NCI-H2107 treated with DMSO at 0.1 percent for 48 hours (cell line): ENCODE results near the gene LINGO3.

Experiments used
- DNase-seq: peaks from one replicate; lab custom pipeline; 2025; ENCODE audit not compliant: unreplicated experiment; lab: John Stamatoyannopoulos, UW

The LINGO3 gene

GRCh38 chr19:2339644-2340310, 31.8 kb upstream of the LINGO3 start:
- no peak for DNase-seq

DNA sequence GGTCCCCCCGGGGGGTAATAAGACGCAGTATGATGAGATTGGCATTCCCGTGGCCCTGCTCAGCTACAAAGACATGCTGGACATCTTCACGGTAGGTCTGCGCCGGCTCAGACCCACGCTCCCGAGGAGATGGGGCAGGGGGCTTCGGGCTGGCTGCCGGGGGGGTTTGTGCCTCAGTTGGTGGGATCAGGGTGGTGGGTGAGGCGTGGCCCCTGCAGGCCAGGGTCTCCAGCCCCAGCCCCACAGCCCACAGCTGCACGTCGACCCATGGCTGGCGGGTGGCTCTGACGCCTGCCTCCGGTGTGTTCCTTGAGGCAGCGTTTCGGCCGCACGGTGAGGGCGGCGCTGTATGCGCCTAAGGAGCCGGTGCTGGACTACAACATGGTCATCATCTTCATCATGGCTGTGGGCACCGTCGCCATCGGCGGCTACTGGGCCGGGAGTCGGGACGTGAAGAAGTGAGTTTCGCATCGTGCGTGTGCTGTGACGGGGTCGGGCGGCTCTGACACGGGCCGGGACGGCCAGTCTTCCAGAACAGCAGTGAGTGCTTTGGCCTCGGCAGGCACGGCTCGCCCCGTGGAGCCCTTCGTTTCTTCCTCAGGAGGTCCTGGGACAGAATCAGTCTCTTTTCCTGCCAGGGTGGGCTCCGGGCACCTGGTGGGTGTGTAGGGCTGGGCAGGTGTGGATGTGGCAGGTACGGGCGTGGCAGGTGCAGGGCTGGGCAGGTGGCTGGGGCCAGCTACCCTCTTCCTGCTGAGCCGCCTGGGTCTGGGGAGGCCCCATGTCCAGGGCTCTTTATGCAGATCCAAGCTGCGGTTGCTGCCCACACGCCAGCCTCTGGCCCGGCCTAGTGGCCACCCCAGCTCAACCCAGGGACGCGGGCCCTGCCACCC, 31.0 kb upstream of the LINGO3 start:
- DNase-seq = no peak

DNA sequence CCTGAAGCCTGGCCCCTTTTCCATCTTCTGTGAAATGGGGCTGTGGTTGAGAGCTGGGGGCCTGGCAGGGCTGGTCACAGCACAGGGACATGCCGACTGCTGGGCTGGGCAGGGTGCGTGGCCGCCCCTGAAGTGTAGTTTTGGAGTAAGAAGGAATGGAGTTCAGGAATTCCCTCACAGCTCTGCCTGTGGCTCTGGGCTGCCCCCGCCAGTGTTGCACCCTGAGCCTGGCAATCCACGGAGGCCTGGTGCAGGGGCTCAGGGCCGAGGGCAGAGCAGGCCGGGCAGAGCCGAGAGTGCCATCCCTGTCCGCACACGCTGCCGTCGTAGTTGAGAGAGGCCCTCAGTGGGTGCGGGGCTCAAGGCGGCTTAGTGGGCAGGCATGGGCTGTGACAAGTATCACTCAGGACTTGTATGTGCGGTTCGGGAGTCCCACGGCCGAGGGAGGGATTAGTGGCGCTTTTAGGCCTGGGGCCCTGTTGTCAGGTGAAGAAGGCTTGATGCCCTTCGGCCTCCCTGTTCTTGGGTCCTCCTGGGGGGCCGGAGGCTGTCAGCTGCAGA, 30.2 kb upstream of the LINGO3 start:
- DNase-seq = no peak

GRCh38 chr19:2337329-2337707, 29.4 kb upstream of the LINGO3 start:
- no peak for DNase-seq

DNA sequence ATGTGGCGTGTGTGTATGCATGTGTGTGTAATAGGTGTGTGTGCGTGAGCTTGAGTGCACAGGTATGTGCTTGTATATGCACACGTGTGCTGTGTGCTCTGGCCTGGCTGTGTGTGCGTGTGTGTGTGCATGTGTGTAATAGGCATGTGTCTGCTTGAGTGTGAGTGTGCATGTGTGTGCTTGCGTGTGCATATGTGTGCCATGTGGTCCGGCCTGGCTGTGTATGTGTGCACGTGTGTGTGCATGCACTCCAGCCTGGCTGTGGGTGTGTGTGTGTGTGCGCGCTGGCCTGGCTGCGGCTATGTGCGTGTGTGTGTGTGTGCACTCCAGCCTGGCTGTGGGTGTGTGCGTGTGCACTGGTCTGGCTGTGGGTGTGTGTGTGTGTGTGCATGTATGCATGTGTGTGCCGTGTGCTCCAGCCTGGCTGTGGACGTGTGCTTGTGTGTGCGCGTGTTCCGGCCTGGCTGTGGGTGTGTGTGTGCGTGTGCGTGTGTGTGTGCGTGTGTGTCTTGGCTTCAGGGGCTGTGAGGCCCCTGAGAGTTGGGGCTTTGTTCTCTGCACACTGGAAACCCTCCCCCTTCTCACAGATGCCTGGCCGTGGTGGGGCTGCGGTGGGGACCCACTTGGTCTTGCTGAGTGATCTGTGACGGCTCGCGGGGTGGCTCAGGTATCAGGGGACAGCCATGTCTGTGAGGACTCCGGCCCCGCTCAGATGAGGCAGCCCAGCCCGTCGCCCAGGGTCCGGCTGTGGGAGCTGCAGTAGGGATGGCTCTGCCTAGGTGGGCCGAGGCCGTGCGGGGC, 28.8 kb upstream of the LINGO3 start:
- DNase-seq = no peak

- no peak for DNase-seq
Measured at GRCh38 chr19:2335848-2336247, 27.9 kb upstream of the LINGO3 start.

DNA sequence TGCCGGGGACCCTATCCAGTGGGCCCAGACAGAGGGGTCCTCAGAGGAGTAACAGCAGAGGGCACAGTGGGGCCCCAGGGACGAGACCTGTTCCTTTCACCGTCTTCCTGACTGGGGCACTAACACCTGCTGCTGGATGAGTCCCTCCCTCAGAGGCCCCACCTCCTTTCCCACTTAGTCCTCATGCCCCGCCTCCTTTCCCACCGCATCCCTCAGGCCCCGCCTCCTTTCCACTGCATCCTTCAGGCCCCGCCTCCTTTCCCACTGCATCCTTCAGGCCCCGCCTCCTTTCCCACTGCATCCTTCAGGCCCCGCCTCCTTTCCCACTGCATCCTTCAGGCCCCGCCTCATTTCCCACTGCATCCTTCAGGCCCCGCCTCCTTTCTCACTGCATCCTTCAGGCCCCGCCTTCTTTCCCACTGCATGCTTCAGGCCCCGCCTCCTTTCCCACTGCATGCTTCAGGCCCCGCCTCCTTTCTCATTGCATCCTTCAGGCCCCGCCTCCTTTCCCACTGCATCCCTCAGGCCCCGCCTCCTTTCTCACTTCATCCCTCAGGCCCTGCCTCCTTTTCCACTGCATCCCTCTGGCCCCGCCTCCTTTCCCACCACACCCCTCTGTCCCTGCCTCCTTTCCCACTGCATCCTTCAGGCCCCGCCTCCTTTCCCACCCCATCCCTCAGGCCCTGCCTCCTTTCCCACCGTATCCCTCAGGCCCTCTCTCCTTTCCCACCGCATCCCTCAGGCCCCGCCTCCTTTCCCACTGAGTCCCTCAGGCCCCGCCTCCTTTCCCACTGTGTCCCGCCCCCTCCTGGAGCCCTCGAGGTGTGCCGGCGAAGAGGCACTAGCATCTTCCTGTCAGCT, 27.3 kb upstream of the LINGO3 start:
- DNase-seq = no peak

- no peak for DNase-seq
Measured at GRCh38 chr19:2334426-2334825, 26.5 kb upstream of the LINGO3 start.

DNA sequence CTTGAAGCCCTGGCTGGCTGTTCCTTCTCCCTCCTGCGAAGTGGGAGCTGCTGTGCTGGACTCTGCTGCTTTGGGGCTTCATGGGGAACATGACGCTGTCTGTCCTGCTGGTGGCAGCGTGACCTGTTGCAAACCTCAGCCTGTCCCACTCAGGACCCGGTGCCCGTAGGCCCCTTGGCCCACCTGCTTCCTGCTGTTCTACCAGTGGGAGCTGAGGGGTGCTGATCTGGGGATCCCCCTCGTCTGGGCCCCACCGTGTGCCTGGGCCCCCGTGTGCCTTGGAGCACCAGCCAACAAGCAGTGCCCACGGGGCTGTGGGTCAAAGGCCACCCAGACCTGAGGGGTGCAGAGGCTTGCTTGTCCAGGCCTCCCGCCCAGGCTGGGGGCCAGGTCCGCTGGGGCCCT, 25.9 kb upstream of the LINGO3 start:
- DNase-seq = no peak

- peak; percentile 74 for DNase-seq
Measured at GRCh38 chr19:2333027-2333806, 25.3 kb upstream of the LINGO3 start.

DNA sequence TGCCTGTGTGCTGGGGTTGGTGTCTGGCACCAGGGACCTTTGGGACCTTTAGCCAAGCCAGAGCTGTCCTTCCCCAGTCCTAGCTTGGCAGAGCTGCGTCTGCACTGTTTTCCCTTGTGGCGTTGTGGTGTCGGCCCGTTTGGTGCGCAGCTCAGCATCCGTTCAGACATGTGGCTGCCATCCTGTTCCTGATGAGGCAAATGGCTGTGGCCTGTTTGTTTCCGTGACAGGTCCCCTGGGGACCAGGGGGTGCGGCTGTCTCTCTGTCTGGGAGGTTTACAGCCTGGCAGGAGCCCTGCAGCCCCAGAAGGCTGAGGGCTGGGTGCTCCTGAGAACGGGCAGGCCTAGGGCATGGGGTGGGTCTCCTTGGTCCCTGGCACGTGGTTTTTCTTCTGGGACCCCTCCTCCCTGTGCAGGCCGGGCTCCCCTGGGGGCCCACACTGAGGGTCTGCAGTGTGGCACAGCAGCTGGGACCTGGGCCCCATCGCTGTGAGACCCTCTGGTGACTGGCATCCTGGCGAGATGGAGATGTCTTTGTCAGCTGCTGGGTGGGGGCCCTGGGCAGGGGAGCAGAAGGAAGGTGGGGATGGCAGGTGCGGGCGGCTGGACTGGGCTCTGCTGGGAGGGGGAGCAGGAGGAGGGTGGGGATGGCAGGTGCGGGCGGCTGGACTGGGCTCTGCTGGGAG, 24.5 kb upstream of the LINGO3 start:
- peak; percentile 50 for DNase-seq

GRCh38 chr19:2331601-2332246, 23.8 kb upstream of the LINGO3 start:
- DNase-seq = no peak

DNA sequence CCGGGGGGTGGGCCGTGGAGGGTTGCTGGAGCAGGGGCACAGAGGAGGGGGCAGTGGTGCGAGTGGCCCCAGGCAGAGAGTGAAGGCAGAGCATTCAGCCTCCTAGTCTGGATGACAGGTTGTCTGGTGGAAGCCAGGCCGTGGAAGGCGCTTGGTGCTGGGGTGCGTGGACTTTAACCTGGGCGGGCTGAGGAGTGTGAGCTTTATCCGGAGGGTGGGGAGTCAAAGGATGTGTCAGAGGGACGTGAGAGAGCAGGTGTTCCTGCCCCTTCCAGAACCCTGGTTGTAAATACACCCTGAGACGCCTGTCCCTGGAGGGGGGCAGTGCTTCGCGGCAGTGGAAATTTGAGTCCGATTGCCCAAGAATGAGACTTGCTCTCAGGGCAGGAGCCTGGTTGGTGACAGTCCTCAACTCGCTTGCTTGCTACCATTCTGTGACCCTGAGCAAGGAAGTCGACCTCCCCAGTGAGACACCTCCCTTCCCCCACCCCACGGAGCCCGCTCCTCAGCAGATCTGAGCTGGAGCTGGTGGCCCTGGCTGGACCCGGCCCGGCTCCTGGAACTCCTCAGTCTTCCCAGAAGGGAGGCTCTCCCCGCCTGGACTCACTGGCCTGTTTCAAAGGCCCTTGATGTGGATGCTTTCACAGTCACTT, 22.8 kb upstream of the LINGO3 start:
- peak; percentile 82 for DNase-seq

DNA sequence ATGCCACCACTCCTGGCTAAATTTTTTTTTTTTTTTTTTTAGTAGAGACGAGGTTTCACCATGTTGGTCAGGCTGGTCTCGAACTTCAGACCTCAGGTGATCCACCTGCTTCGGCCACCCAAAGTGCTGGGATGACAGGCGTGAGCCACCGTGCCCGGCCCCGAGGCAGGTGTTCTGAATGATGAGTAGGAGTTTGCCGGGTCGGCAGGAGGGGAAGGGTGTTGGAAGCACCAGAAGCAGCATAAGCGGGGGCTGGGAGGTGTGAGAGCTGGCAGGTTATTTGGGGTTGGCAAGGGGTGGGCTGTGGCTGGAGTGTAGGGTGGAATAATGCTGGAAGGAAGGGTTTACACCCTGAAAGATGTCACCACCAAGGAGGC, 22.3 kb upstream of the LINGO3 start:
- peak; percentile 29 for DNase-seq

GRCh38 chr19:2329501-2329916, 21.6 kb upstream of the LINGO3 start:
- no peak for DNase-seq

GRCh38 chr19:2329149-2329478, 21.2 kb upstream of the LINGO3 start:
- no peak for DNase-seq

DNA sequence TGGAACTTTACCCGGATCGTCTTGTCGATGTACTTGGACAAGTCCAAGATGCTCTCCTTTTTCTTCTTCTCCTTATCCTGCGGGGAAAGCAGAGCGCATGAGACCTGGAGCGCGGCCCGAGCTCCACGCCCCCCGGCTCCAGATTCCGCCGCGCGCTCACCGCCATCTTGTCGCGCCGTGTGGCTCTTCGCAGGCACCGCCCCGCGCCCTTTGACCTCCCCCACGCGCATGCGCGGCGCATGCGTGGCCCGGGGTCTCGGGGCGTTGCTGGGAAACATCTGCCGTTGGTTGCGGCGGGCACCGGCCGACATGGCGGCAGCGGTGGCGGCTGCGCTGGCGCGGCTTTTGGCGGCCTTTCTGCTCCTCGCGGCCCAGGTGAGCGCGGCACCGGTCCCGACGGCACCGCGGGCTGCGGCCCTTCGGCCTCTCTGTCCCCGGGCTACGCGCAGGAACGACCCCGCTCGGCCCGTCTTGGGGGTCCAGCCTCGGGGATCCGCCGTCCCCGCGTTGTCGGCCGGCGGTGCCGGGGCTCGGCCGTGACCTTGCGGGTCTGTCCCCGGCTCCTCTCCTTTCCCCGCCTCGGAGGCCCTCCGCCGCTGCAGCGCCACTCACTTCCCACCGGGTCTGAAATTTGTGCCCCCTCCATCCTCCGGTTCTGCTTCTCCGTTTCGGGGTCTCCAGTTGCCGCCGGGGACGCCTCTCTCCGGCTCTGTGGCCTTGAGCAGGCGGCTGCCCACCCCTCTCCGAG, 20.6 kb upstream of the LINGO3 start, which contains the start of the genes LSM7 and SPPL2B:
LSM7 (minus strand) TSS at position 186 of the 748 bp plus-strand sequence; CDS start at position 166, 20 bp downstream.
SPPL2B (plus strand) TSS at position 284 of the 748 bp plus-strand sequence; CDS start at position 310, 26 bp downstream.
- DNase-seq = peak; percentile 82
